Stimulated activated CD4-positive, alpha-beta T cell treated with anti-CD3 and anti-CD28 coated beads, Interleukin-2, amount 100 ng/mL, for 4 hours (primary cell): ENCODE measurements around the gene SH3BP5L.
"Not testable (repeated sequence)": the region's sequence is repeated elsewhere in the genome, so short reads cannot be mapped to it uniquely, and the experiment has no call there.

Experiments used
- DNase-seq: peaks from one replicate; pipeline ENCODE4 v3.0.0-alpha.2; 2020; ENCODE audit warnings: low read depth

Gene SH3BP5L

DNA sequence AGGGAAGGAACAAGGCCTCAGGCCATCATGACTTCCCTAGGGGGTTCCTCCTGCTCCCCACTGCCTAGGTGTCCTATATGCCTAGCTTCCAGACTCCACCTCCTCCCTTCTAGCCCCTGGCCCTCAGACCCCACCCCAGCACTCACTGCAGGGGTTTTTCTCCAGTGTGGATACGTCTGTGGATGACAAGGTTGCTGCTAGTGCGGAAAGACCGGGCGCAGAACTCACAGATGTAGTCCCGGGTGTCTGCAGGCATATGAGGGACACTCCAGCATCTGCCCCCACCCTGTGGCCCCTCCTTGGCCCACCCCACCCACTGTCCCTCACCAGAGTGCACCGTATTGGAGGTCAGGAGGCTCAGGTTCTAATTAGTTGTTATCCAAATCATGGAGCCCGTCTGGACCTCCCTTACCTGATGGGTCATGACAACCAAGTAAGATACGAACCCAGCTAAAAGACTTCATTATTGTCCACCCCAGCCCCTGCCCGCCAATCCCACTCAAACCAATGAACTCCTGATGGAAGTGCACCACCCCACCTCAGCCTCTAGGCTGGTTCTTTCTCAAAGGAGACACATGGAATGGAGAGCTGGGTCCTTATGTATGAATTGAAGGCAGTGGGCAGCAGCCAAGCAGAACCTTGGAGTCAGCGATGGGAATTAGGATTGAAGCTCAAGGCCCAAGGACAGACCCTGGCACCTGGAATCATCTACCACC is 25.0 kb upstream of the SH3BP5L start:
- DNase-seq = no peak

DNA sequence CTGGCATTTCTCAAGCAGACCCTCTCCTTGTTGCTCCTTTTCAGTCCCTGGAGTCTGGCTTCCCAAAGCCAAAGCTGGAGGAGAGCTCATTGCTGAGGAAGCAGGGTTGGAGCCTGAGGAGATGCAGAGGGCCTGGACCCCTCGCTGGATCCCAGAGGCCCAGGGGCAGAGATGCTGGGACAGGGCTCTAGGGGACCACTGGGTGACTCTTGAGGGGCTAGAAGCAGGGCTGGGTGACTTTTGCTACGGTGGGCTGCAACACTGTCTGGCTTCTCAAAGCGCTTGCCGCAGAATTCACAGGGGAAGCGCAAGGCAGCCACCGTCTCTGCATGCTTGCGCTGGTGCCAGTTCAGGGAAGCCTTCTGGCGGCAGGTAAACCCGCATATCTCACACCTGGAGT is 24.4 kb upstream of the SH3BP5L start:
- no peak for DNase-seq

DNA sequence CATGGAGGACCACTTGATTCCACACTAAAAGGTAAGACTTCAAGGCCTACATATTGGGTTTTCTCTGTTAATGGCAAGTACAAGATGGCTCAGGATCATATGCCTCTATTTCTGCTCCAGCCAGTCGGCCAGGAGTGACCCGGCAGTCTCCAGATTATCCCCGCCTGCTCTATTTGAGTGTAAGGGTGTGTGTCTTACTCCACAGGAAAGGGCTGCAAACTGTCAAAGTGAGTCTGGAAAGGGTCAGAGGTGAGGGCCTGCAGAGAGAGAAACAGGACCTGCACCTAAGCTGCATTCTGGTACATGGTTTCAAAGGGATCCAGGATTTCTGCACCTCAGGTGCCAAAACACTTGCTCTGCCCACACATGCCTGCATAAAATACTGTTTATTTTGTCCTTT is 23.9 kb upstream of the SH3BP5L start:
- no peak for DNase-seq

DNA sequence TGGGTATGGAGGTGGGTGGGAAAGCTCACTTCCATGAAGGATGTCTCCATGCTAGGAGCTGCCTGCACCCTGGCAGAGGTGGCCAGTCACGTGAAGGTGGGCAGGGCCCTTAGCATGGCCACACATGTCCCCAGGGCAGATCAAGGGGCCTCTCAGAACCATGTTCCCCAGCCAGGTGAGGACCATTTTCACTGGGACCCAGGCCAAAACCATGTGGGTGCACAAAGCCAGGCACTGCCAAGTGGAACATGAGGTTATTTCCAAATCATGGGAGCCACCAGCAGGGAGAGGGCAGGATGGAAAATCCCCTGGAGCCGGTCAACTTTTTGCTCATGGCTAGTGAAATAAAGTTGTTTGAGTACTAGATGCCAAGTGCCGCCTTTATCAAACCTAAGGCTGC is 23.4 kb upstream of the SH3BP5L start:
- no peak for DNase-seq

DNA sequence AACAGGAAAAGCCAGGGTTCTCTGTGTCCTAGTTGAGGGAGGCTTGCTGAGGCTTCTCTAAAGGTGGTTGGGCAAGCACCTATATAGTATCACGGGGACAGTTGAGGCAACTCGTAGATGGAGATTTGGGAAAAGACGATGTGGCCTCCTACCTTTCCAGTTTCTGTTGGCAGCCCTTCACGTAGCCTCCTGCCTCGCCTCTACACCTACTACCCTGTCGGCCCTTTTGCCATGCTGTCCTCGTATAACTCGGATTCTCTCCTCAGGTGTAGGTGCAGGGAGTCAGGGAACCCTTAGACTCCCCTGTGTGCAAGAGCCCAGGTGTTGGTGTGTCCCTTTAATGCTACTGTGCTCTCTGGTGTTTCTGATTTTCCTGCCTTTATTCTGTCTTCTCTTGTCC is 22.9 kb upstream of the SH3BP5L start:
- DNase-seq = no peak

DNA sequence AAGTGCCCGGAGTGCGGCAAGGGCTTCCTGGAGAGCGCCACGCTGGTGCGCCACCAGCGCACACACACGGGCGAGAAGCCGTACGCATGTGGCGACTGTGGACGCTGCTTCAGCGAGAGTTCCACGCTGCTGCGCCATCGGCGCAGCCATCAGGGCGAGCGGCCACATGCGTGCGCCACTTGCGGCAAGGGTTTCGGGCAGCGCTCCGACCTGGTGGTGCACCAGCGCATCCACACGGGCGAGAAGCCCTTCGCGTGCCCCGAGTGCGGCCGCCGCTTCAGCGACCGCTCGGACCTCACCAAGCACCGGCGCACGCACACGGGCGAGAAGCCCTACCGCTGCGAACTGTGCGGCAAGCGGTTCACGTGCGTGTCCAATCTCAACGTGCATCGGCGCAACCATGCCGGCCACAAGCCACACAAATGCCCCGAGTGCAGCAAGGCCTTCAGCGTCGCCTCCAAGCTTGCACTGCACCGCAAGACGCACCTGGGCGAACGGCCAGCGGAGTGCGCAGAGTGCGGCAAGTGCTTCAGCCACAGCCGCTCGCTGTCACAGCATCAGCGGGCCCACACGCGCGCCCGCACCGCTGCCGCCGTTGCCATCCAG is 22.3 kb upstream of the SH3BP5L start:
- DNase-seq = no peak

DNA sequence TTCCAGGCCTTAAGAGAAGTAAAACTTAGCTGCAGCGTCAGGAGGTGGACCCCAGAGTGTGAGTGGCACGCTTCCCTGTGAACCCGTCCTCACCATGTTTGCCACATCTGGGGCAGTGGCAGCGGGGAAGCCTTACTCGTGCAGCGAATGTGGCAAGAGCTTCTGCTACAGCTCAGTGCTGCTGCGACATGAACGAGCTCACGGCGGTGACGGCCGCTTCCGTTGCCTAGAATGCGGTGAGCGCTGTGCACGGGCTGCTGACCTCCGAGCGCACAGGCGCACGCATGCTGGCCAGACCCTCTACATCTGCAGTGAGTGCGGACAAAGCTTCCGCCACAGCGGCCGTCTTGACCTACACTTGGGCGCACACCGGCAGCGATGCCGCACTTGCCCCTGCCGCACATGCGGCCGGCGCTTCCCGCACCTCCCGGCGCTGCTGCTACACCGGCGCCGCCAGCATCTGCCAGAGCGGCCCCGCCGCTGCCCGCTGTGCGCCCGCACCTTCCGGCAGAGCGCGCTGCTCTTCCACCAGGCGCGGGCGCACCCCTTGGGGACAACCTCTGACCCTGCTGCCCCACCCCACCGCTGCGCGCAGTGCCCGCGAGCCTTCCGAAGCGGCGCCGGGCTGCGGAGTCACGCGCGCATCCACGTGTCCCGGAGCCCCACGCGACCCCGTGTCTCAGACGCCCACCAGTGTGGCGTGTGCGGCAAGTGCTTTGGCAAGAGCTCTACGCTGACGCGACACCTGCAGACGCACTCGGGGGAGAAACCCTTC is 21.7 kb upstream of the SH3BP5L start:
- no peak for DNase-seq

DNA sequence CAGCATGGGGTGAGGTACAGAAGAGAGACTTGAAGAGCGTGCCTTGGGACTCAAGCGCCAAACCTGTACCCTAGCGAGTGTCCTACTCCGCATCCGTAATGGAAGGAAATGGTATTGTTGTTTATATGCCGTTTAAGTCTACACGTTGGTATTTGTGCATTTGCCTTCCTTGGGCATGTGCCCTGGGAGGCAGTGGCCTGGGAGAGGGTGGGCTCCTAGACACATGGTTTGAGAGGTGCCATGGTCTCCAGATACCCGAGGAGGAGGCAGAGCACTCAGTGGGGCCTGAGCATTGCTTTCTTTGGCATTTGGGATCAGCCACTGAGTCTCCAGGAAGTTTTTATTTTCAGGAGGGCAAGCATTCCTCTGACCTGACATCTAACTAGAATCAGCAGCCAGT is 18.8 kb upstream of the SH3BP5L start:
- DNase-seq = no peak

DNA sequence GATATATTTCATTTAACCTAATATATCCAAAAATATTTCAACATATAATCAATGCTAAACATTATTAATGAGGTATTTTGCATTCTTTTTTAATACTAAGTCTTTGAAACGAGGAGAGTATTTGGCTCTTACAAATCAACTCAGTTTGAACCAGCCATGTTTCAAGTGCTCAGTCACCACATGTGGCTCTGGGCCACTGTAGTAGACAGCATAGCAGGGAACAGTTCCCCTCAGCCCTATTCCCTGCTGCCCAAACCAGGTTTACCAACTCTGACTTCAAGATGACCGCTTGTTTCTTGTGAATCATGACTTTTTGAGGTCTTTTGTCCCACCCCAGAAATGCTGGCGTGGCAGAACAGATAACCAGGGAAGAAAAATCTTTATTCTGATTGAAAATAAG is 18.0 kb upstream of the SH3BP5L start:
- DNase-seq = no peak

DNA sequence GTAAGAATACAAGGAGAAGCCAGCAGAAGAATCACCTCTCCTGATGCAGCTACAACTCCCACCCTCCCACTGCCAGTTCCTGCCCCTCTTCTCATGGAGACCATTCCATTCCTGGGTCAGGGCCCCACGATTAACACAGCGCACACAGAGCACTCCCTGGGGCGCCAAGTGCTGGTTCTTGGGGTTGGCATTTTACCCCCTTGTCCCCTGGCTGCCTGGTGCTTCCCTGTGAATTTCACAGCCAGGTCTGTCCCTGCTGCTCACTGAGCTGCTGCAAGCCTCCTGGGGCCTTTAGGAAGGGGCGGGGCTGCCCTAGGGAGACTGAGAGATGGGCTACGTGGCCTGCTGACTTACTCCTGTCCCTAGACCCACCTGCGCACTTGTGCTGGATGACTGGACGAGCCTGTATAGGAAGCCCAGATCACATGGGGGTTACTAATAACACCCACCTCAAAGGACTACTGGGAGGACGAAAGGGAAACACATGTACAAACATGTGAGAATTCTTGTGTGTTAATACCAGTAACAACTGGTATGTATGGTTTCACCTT is 17.1 kb upstream of the SH3BP5L start:
- DNase-seq = no peak

DNA sequence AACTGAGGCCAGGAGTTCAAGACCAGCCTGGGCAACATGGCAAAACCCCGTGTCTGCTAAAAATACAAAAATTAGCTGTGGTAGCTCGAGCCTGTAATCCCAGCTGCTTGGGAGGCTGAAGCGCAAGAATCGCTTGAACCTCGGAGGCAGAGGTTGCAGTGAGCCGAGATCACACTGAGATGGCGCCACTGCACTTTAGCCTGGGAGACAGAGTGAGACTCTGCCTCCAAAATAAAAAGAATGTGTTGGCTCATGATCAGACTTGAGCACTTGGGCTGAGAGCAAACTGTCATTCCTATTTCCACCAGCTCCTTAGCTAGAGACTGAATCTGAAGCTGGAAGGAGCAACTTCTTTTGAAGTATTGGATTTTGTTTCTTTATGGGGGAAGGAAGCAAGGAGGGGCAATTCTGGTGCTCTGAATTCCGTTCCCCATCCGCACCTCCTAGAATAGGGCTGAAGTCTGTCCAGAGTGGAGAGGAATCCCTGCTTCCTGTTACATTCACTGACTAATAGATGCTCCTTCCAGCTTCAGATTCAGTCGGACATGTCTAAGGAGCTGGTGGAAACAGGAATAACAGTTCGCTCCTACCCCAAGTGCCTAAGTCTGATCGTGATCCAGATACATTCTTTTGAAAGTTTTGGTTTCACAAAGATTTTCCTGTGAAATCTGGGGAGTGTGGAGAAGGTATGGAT is 16.1 kb upstream of the SH3BP5L start:
- no peak for DNase-seq

DNA sequence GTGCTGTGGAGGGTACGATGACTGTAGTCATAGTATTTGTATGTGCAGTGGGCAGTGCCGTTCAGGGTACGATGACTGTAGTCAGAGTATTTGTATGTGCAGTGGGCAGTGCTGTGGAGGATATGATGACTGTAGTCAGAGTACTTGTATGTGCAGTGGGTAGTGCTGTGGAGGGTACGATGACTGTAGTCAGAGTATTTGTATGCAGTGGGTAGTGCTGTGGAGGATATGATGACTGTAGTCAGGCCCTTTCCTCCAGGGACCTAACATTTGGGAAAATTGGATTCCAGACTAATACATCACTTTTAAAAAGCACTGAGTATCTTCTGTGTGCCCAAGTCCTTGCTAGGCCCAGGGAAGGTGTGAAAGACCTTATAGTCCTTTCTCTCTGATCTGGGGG is 15.2 kb upstream of the SH3BP5L start:
- no peak for DNase-seq

DNA sequence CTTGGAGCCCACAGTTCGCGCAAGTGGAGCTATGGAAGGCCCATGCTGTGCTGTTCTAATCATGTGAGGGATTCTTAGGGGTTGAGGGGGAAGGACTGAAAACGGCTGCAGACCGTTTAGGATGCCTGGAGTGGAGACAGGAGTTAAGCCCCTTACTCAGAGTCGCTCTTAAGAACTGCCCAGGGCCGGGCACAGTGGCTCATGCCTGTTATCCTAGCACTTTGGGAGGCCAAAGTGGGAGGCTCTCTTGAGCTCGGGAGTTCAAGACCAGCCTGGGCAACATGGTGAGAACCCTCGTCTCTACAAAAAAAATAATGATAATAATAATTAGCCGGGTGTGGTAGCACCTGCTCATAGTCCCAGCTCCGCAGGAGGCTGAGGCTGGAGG is 13.4 kb upstream of the SH3BP5L start:
- DNase-seq = no peak

DNA sequence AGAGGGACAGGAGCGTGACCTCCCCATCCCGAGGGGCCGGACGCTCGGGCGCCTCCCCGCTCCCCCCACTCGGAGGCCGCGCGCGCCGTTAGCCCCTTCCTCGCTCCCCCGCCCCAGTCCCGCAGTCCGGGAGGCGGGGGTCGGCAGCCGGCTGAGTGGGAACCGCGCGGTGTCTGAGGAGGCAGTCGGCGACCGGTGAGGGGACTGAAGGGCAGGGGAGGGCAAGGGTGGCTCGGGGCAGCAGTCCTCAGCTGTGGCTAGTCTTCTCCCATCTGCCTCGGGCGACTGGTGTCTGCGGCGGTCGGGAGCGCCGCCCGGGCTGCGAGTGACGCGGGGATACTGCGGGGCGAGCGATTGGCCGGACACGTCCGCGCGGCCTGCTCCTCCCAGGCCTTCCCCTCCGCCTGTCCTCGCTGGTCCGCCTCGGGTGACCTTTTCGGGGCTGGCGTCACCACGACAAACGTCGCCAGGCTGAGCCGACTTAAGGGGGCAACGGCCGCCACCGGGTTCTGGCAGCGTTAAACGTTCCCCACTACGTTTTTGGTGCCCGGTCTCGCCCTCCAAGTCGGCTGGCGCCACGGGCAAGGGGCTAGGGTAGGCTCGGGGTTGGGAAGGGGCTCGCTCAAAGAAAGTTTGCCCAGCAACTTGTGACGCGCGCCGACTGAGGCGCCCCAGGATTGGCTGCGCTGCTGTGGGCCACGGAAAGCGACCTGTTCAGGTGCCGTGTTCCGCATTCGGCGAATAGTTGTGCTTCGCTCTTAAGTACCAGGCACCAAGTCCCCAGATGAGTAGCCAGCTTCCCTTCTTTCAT is 12.8 kb upstream of the SH3BP5L start:
- peak; percentile 81 for DNase-seq

DNA sequence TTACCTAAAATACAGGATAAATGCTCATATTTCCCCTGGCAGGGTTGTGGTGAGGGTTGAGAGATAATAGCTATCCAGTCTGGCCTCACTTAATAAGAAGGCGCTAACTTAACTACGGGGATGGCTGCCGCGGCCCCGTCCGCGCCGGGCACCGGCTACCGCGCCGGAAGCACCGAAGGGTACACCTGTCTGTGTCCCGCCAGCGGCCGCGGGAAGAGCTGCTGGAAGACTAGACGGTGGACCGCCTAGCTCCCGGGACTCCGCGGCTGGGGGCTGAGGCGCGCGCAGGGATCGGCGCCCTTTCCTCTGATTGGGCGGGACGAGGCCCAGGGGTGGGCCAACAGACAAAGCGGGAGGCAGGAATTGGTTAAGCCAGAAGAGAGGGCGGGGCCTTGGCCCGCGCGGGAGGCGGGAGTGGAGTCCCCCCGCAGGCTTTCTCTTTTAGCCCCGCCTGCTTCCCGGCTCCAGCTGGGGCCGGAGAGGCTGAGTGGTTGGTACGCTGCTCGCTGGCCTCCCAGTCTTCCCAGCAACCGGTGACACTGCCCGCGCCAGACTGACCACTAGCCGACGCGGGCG is 12.2 kb upstream of the SH3BP5L start, which contains the start of gene ZNF672:
Gene ZNF672 (plus strand): TSS at position 444 of the 576 bp plus-strand sequence. CDS start 9,051 bp downstream, outside the sequence.
- peak; percentile 93 for DNase-seq

DNA sequence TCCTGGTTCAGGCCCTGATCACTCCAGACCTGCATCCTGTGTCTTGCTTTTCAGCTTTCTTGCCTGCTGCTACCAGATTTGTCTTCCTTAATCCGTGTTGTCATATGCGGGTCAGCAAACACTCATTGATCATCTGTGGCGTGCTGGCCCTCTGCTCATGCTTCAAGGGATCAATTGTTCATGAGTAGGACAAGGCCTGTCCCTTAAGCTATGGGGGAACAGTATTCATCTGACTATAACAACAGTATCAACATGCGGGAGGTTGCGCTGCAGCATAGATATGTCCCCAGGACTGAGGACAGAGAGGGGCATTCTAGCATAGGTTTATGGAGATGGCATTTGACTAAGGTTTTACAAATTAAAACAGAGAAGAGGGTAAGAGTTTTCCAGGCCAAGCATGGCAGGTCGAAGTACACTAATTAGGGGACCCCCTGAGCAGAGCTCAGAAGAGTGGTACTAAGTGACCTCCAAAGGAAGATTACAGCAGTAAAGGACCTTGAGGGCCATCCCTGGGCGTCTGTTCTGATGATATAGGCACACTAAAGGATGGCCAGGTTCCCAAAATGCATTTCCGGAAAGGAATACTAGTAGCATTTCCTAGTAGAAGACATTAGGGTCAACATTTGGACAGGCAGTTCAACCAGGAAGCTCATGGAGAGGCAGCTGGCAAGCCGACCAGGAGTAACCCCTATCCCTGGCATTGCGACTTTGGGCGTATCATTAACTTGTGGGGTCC is 11.5 kb upstream of the SH3BP5L start:
- DNase-seq = no peak

DNA sequence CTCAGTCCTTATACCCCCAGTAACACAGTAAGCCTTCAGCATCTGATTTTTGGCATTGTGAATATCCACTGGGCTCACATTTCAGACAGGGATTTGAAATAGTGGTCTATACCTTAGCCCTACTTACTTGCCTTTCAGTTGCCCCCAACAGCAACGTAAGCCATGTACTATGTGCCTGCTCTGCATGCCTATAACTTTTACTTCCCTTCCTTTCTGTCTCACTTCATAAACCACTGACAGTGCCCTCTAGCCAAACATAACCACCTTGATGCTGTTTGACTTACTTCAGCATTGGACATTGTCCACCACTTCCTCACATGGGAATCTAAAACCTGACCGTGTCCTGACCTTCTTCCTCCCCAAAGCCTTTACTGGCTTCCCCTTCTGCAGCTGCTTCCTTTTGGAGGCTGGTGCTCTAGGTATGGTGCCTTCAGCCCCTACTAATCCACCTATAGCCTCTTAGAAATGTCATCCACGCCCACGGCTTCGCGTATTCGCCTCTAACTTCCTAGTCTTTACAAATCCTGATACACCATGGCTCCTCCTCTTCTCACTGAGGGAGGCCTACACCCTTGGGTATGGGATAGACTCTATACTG is 8.7 kb upstream of the SH3BP5L start:
- no peak for DNase-seq

DNA sequence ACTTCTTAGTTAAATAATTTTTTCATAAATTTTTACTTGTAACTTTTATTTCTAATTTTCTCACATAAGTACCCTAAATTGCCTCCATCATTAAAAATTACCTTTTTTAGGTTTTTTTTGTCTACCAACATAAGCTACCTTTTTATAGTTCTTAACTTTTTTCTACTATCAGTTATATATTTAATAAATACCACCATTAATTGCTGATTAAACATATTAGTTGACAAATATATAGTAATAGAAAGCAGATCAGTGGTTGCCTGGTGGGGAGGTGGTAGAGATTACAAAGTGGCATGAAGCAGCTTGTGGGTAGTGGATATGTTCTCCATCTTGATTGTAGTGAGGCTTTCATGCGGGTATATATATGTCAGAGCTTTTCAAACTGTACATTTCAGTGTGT is 6.1 kb upstream of the SH3BP5L start:
- no peak for DNase-seq

DNA sequence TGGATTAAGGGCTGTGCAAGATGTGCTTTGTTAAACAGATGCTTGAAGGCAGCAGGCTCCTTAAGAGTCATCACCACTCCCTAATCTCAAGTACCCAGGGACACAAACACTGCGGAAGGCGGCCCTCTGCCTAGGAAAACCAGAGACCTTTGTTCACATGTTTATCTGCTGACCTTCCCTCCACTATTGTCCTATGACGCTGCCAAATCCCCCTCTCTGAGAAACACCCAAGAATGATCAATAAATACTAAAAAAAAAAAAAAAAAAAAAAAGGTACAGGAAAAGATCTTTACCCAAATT is 5.0 kb upstream of the SH3BP5L start:
- DNase-seq = not testable (repeated sequence)

DNA sequence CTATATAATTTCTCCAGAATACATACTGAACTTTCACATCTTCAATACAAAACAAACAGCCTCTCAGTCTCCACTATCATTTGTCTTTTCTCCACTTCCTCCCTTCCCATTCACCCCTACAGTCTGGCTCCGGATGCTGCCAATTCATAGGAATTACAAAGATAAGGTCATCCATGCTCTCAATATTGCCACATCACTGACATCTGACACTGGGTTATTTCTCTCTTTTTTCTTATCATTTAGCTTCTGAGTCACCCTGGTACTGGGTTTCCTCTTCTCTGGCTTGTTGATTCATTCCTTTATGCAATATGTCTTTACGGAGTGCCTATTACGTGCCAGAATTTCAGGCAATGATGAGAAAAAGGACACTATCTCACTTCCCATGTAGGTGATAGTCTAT is 3.1 kb upstream of the SH3BP5L start:
- DNase-seq = no peak
